ENCODE data around the gene PARVG.

DNA sequence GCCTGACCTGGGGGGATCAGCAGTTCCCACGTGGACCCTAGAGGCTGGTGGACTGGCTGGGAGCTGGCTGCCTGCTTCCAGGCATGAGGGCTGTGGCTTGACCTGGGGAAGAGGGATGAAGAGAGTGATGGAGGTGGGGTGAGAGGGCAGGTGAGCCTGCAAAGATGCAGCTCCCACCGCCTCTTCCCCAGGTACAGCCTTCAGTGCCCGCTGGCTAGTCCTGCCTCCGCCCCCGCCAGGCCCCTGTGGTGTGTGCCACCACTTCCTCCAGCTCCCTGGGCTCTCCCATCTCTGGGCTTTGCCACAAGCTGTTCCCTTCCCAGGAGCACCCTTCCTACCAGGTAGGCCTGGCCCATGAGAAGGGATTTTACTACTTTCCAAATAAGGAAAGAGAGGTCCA lies 19.1 kb downstream of the PARVG start:
- no peak for TF ChIP-seq CTCF (IDR thresholded peaks at IDR 0.05; ENCODE audit: low read depth, low read length)
- TF ChIP-seq POLR2A (IDR thresholded peaks at IDR 0.05; ENCODE audit: extremely low read depth, insufficient read length) = no peak
- TF ChIP-seq, protein P1, sequence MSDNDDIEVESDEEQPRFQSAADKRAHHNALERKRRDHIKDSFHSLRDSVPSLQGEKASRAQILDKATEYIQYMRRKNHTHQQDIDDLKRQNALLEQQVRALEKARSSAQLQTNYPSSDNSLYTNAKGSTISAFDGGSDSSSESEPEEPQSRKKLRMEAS (IDR thresholded peaks at IDR 0.05; ENCODE audit: low read depth, low read length) = no peak

Data from NB4 (cell line).